Liver (tissue), 9 donors: ENCODE measurements around the gene B3GNT9. TPM values are rescaled to one million over a fixed set of nuclear protein-coding genes. Genes with fewer than 3 reads are reported as not detected.

Experiments used
- DNase-seq: peaks from one replicate; pipeline ENCODE4 v3.0.0-alpha.2; 2017; ENCODE audit warnings: low spot score
- H3K27ac ChIP-seq, 2 donors: one replicate each; pipeline ENCODE4 v1.7.0; 2013; ENCODE audit warnings: inconsistent platforms in 2 of 2, low read length in 2 of 2, control low read depth in 1 of 2, low read depth in 1 of 2, mild to moderate bottlenecking in 1 of 2
- H3K27me3 ChIP-seq, 4 donors: one replicate each; pipeline versions ENCODE4 v1.6.1 to v1.7.0; 2013; ENCODE audit warnings: low read length in 3 of 4, inconsistent platforms in 1 of 4, mild to moderate bottlenecking in 1 of 4, moderate library complexity in 1 of 4; ENCODE audit not compliant: control insufficient read depth in 4 of 4, insufficient read depth in 4 of 4
- H3K36me3 ChIP-seq, 4 donors: one replicate each; pipeline versions ENCODE4 v1.6.1 to v1.7.0; 2013; ENCODE audit warnings: low read length in 3 of 4, mild to moderate bottlenecking in 3 of 4, low read depth in 1 of 4, moderate library complexity in 1 of 4; ENCODE audit not compliant: control insufficient read depth in 4 of 4, insufficient read depth in 3 of 4
- H3K4me1 ChIP-seq, 4 donors: one replicate each; pipeline versions ENCODE4 v1.6.1 to v1.7.0; 2013; ENCODE audit warnings: low read length in 3 of 4, mild to moderate bottlenecking in 3 of 4, moderate library complexity in 1 of 4; ENCODE audit not compliant: control insufficient read depth in 4 of 4, insufficient read depth in 4 of 4
- H3K4me3 ChIP-seq, 3 donors: one replicate each; pipeline versions ENCODE4 v1.6.1 to v1.7.0; 2013; ENCODE audit warnings: low read length in 3 of 3, control low read depth in 1 of 3, low read depth in 1 of 3, mild to moderate bottlenecking in 1 of 3
- H3K9ac ChIP-seq, 2 donors: one replicate each; pipeline ENCODE4 v1.7.0; 2013; ENCODE audit warnings: low read length in 2 of 2, mild to moderate bottlenecking in 2 of 2, moderate library complexity in 2 of 2, control low read depth in 1 of 2, low read depth in 1 of 2
- H3K9me3 ChIP-seq, 4 donors: one replicate each; pipeline versions ENCODE4 v1.6.1 to v1.7.0; 2013; ENCODE audit warnings: low read length in 3 of 4; ENCODE audit not compliant: control insufficient read depth in 4 of 4
- FOXA2 ChIP-seq: IDR thresholded peaks from 2 replicates; pipeline ENCODE4 v1.6.1; 2016; ENCODE audit warnings: antibody characterized with exemption
- GABPA ChIP-seq, 2 donors: IDR thresholded peaks in 1 of 2; conservative IDR thresholded peaks in 1 of 2; 2 replicates each; pipeline ENCODE4 v1.6.1; 2016; ENCODE audit warnings: antibody characterized with exemption in 2 of 2, mild to moderate bottlenecking in 1 of 2, moderate library complexity in 1 of 2
- HNF4A ChIP-seq, 2 donors: conservative IDR thresholded peaks; 2 replicates each; pipeline ENCODE4 v1.6.1; 2016; ENCODE audit warnings: antibody characterized with exemption in 2 of 2, mild to moderate bottlenecking in 2 of 2
- HNF4G ChIP-seq: IDR thresholded peaks from 2 replicates; pipeline ENCODE4 v1.6.1; 2016; ENCODE audit warnings: antibody characterized with exemption
- NR2F2 ChIP-seq: IDR thresholded peaks from 2 replicates; pipeline ENCODE4 v1.6.1; 2016; ENCODE audit warnings: antibody characterized with exemption
- RAD21 ChIP-seq, 2 donors: IDR thresholded peaks; 2 replicates each; pipeline ENCODE4 v1.6.1; 2016; ENCODE audit warnings: antibody characterized with exemption in 2 of 2, mild to moderate bottlenecking in 2 of 2
- RXRA ChIP-seq, 2 donors: IDR thresholded peaks; 2 replicates each; pipeline ENCODE4 v1.6.1; 2017 to 2018; ENCODE audit warnings: antibody characterized with exemption in 2 of 2, mild to moderate bottlenecking in 1 of 2
- SP1 ChIP-seq: IDR thresholded peaks from 2 replicates; pipeline ENCODE4 v1.6.1; 2018; ENCODE audit warnings: antibody characterized with exemption, mild to moderate bottlenecking
- TAF1 ChIP-seq: conservative IDR thresholded peaks from 2 replicates; pipeline ENCODE4 v1.6.1; 2016; ENCODE audit warnings: antibody characterized with exemption, mild to moderate bottlenecking
- YY1 ChIP-seq: IDR thresholded peaks from 2 replicates; pipeline ENCODE4 v1.6.1; 2016; ENCODE audit warnings: antibody characterized with exemption, mild to moderate bottlenecking
- WGBS: extraction: QIAGEN DNeasy Blood & Tissue Kit; methylation state at CpG from one replicate; pipeline ENCODE4 v1.1.7; 2013; 5-methylcytosine and 5-hydroxymethylcytosine counted together
- polyA plus RNA-seq, 2 donors: library from polyadenylated mRNA; stranded (reverse) in 1 of 2; unstranded in 1 of 2; fragments of 200-250 nt in 1 of 2; fragments of >200 nt in 1 of 2; fragmentation: Nextera tagmentation in 1 of 2; extraction: Ambion mirVana in 1 of 2; gene quantifications; one replicate each; pipeline versions ENCODE4 v1.2.1 to v1.2.3, GENCODE V29; 2013 to 2015
- total RNA-seq, 2 donors: library from RNA; depleted of rRNA; stranded (reverse); fragments of >200 nt; gene quantifications; one replicate each; pipeline ENCODE4 v1.2.3, GENCODE V29; 2014
- TF ChIP-seq, protein P1 (sequence below): fragments of 150-350 bp; IDR thresholded peaks from 2 replicates; pipeline ENCODE4 v1.5.1; 2017; ENCODE audit warnings: improper control_type of control experiment, low read depth, low read length; ENCODE audit not compliant: missing input control
- TF ChIP-seq, protein P2 (sequence below): IDR thresholded peaks from 2 replicates; pipeline ENCODE4 v1.6.1; 2016; ENCODE audit warnings: antibody characterized with exemption
- TF ChIP-seq, protein P3 (sequence below): IDR thresholded peaks from 2 replicates; pipeline ENCODE4 v1.6.1; 2016; ENCODE audit warnings: antibody characterized with exemption
- donor health status: healthy.
- donor health status: healthy.
- donor health status: healthy.
- donor health status: healthy.
- donor health status: healthy.

B3GNT9 gene
- total and polyA plus RNA-seq, 4 donors = 0.43 to 2.3 (median 1.4) TPM

DNA sequence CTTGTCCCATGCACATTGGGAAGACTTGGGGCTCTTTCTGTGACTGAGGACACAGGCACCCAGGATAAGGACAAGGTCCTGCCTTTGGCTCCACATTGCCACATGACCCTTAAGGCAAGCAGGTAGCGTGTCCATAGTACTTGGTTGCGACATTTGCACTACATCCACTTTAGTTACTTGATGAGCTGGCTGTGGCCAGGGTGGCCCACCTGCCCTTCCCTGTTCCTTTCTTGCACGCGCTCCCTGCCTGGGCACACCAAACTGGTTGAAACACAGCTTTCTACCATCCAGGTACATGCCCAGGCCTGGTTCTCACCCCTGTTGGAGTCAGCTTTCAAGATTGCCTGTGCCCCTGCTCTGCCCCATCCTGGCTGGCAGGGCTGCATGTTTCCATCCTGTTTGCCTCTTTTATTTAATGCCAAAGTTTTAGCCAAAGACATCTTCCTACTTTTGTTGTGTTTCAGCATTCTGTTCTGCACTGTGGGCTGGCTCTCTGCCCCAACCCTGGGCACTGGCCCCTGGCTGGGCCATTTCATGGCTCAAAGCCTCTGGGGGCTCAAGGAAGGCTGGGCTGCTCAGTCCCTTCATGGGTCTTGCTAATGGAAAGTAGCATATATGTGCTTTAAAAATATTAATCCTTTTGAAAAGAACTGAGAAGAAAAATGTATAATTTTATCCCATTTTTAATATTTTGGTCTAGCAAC lies 3.2 kb downstream of the B3GNT9 start:
- TF ChIP-seq HNF4A (conservative IDR thresholded peaks at IDR 0.05) (no peak), GABPA (IDR thresholded peaks at IDR 0.05 in 1 of 2, conservative IDR thresholded peaks at IDR 0.05 in 1 of 2) (no peak), TAF1 (no peak), SP1 (no peak), NR2F2 (no peak), HNF4G (no peak), RXRA (IDR thresholded peaks at IDR 0.05) (no peak)
- TF ChIP-seq, protein P1, sequence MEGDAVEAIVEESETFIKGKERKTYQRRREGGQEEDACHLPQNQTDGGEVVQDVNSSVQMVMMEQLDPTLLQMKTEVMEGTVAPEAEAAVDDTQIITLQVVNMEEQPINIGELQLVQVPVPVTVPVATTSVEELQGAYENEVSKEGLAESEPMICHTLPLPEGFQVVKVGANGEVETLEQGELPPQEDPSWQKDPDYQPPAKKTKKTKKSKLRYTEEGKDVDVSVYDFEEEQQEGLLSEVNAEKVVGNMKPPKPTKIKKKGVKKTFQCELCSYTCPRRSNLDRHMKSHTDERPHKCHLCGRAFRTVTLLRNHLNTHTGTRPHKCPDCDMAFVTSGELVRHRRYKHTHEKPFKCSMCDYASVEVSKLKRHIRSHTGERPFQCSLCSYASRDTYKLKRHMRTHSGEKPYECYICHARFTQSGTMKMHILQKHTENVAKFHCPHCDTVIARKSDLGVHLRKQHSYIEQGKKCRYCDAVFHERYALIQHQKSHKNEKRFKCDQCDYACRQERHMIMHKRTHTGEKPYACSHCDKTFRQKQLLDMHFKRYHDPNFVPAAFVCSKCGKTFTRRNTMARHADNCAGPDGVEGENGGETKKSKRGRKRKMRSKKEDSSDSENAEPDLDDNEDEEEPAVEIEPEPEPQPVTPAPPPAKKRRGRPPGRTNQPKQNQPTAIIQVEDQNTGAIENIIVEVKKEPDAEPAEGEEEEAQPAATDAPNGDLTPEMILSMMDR = no peak
- TF ChIP-seq, protein P2, sequence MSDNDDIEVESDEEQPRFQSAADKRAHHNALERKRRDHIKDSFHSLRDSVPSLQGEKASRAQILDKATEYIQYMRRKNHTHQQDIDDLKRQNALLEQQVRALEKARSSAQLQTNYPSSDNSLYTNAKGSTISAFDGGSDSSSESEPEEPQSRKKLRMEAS = no peak
- DNase-seq = no peak
- H3K36me3 ChIP-seq = peaks cover 28 to 58% (median 51%) of the 10 kb centered on the region in 4 donors

DNA sequence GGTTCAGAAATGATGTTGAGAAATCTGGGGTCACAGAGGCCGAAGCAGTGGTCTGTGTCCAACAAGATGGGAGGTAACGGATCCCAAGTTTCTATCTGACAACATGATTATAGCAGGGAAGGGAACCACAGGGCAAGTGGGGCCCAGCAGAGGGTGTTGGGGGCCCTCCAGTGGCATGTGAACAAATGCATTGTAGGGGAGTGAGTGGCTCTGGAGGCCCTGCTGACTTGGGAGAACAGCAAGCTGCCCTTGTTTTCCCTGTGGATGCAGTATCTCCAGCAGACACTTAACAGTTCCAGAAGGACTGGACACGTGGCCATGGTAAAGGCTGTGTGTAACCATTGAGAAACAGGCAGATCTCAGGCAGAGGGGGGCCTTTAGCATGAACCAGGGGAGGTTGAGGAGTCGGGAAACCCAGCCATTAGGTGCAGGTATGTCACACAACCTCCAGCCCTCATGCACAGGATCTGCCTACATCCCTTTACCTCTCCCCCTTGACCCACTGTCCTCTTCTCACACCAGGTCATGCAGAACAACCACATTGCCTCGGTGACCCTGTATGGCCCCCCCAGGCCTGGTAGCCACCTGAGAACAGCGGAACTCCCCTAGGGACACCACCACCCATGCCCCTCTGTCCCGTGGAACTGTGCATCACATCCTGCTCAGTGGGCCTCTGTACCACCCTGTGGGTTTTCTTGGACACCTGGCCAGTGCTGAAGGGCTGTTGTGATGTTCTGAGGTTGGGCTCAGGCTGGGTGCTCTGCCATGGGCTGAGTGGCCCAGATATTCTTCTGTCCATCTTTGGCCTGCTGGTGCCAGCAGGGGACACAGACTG lies 4.1 kb downstream of the B3GNT9 start:
- 87% methylated on average over 7 of the region's 7 CpGs for WGBS
- TF ChIP-seq TAF1 = no peak
- TF ChIP-seq FOXA2 = no peak
- no peak for TF ChIP-seq YY1
- TF ChIP-seq NR2F2 = no peak
- no peak for TF ChIP-seq RAD21 (IDR thresholded peaks at IDR 0.05)
- TF ChIP-seq, protein P3, sequence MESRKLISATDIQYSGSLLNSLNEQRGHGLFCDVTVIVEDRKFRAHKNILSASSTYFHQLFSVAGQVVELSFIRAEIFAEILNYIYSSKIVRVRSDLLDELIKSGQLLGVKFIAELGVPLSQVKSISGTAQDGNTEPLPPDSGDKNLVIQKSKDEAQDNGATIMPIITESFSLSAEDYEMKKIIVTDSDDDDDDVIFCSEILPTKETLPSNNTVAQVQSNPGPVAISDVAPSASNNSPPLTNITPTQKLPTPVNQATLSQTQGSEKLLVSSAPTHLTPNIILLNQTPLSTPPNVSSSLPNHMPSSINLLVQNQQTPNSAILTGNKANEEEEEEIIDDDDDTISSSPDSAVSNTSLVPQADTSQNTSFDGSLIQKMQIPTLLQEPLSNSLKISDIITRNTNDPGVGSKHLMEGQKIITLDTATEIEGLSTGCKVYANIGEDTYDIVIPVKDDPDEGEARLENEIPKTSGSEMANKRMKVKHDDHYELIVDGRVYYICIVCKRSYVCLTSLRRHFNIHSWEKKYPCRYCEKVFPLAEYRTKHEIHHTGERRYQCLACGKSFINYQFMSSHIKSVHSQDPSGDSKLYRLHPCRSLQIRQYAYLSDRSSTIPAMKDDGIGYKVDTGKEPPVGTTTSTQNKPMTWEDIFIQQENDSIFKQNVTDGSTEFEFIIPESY = no peak
- TF ChIP-seq HNF4G = no peak
- no peak for TF ChIP-seq HNF4A (conservative IDR thresholded peaks at IDR 0.05)
- no peak for DNase-seq
- H3K27me3 ChIP-seq = no peaks in the 10 kb centered on the region
- no peak overlapping the region for H3K27ac ChIP-seq
- peaks cover 29 to 67% (median 60%) of the 10 kb centered on the region in 4 donors for H3K36me3 ChIP-seq
- no peak overlapping the region for H3K4me3 ChIP-seq
- no peaks in the 10 kb centered on the region for H3K9me3 ChIP-seq
- H3K9ac ChIP-seq = no peak overlapping the region
- peaks cover 3 to 13% (median 8%) of the 10 kb centered on the region in 4 donors for H3K4me1 ChIP-seq

More for the DNA sequence above, 3.2 kb downstream of the B3GNT9 start:
- no peak overlapping the region for H3K9ac ChIP-seq
- H3K4me3 ChIP-seq = no peak overlapping the region
- H3K27ac ChIP-seq = no peak overlapping the region
- WGBS = 92% methylated on average over 4 of the region's 4 CpGs
- H3K9me3 ChIP-seq = no peaks in the 10 kb centered on the region
- H3K27me3 ChIP-seq = no peaks in the 10 kb centered on the region
- peaks cover 3 to 13% (median 8%) of the 10 kb centered on the region in 4 donors for H3K4me1 ChIP-seq
